VCaP (cell line): ENCODE measurements around the gene ARNT2.
A peak's percentile ranks its signal among the peaks of the same experiment; 100 is the strongest.

Source experiments
- H3K27ac ChIP-seq: fragments of 450-650 bp; 2 replicates; pipeline ENCODE4 v1.5.1; 2017
- TF ChIP-seq, protein P1 (sequence below): fragments of 450-650 bp; conservative IDR thresholded peaks from 2 replicates; pipeline ENCODE4 v1.5.1; 2017; ENCODE audit warnings: mild to moderate bottlenecking, moderate library complexity

ARNT2 gene

GRCh38 chr15:80608688-80609087 is 204.5 kb downstream of the ARNT2 start:
- TF ChIP-seq, protein P1, sequence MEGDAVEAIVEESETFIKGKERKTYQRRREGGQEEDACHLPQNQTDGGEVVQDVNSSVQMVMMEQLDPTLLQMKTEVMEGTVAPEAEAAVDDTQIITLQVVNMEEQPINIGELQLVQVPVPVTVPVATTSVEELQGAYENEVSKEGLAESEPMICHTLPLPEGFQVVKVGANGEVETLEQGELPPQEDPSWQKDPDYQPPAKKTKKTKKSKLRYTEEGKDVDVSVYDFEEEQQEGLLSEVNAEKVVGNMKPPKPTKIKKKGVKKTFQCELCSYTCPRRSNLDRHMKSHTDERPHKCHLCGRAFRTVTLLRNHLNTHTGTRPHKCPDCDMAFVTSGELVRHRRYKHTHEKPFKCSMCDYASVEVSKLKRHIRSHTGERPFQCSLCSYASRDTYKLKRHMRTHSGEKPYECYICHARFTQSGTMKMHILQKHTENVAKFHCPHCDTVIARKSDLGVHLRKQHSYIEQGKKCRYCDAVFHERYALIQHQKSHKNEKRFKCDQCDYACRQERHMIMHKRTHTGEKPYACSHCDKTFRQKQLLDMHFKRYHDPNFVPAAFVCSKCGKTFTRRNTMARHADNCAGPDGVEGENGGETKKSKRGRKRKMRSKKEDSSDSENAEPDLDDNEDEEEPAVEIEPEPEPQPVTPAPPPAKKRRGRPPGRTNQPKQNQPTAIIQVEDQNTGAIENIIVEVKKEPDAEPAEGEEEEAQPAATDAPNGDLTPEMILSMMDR, result no peak
- peak overlapping the region; percentile 67; the same call in 1 of the 2 replicates for H3K27ac ChIP-seq

DNA sequence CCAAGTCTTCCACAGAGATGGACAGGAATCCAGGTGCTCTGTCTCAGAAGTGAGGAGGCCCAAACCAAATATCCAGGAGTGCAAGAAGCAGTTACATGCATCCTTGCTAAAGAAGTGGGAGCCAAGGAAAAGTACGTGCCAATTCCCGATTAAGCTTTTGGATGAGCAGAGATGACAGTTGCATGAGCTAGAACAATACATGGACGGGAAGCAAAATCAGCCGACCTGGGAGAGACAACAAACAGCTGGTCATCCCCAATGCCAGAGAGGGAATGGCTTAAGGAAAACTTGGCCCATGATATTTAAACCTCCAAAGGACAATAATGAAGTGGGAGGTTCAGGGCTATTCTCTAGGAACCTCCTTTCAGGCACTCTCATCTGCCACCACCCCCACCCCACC is 204.9 kb downstream of the ARNT2 start:
- peak overlapping the region; percentile 67 for H3K27ac ChIP-seq
- TF ChIP-seq, protein P1, result no peak

DNA sequence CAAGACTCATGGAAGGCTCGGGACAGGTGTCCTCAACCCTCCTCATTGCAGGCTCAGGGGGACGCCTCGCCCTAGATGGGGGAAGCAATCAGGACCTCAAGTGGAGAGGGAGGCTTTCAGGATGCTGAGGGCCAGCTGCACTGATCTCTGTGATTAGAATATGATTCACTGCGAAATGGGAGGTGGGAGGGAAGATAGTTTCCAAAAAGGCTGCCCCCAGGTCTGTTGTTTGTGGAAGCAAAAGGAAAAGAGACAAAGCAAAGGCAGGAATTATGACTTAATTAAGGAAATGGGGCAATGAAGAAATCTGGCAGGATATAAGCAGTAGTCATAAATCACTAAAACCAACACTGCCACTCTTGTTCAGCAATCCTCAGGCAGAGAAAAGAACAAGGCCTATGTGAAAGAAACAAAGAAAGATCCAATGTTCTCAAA is 205.3 kb downstream of the ARNT2 start:
- TF ChIP-seq, protein P1, result no peak
- H3K27ac ChIP-seq, result peak overlapping the region; percentile 67

DNA sequence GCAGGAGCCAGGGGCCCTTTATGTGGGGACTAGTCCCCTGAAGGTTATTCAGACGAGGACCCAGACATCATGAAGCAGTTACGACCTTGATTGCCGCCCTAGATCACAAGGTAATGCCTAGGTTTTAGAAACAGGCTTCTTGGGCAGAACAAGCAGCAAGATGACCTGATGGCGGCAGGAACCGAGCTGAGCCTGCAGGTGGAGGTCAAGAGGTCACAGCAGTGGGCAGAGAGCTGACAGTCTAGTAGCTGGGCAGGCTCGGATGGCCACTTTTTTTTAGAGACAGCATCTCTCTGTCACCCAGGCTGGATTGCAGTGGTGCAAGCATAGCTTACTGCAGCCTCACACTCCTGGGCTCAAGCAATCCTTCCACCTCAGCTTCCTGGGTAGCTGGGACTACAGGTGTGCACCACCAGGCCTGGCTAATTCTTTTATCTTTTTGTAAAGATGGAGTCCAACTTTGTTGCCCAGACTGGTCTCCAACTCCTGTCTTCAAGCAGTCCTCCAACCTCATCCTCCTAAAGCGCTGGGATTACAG is 207.4 kb downstream of the ARNT2 start:
- TF ChIP-seq, protein P1, result no peak
- no peak overlapping the region for H3K27ac ChIP-seq

- H3K27ac ChIP-seq, result no peak overlapping the region
- TF ChIP-seq, protein P1, result no peak
Observed at GRCh38 chr15:80612118-80612823, 208.1 kb downstream of the ARNT2 start.

- peak overlapping the region; percentile 93; the same call in 1 of the 2 replicates for H3K27ac ChIP-seq
- TF ChIP-seq, protein P1, result no peak
Observed at GRCh38 chr15:80613762-80614365, 209.7 kb downstream of the ARNT2 start.

DNA sequence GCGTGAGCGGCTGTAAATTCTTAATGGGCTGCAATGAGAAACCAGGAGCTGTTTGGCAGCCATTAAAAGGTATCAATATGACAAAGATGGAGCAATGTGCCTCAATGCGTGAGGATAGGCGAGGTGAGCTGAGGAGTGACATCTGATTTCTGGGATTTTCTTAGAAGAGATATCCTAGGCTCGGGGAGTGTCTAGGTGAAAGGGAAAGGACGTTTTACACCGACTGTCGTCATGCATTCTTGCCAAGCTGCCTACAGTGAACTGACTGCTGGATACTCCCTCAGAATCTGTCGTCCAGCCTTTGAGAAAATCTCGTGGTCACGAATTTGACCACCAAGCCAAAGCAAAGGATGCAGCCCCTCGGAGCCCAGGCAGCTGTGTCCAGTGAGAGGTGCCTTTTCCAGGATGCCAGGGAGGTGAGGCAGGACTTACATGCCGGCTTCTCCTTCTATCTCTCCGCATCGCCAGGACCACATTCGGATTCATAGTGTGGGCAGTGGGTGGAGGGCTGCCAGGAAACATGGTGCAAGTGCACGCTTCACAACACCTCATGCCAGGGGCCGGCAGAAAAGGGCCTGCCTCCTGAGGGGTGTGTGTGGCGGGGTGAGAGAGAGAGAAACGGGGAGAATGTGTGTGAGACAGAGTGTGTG is 210.7 kb downstream of the ARNT2 start:
- TF ChIP-seq, protein P1, result no peak
- peak overlapping the region; percentile 93 for H3K27ac ChIP-seq
